HG02884 (cell line): ENCODE measurements around the gene TXNDC2.
"Not testable (repeated sequence)": the region's sequence is repeated elsewhere in the genome, so short reads cannot be mapped to it uniquely, and the experiment has no call there.

Experiments used
- ATAC-seq: cut with Tn5 transposase; IDR thresholded peaks from one replicate; pipeline ENCODE4 v1.9.1; 2021; ENCODE audit warnings: mild to moderate bottlenecking, moderate library complexity; ENCODE audit not compliant: unreplicated experiment

TXNDC2 gene

GRCh38 chr18:9885170-9886004 is at the start of gene TXNDC2:
Gene TXNDC2 (plus strand): TSS chr18:9885973. CDS start chr18:9886681, 708 bp downstream.
- no peak for ATAC-seq

GRCh38 chr18:9838144-9838877 is 47.5 kb upstream of the TXNDC2 start:
- ATAC-seq: no peak

- ATAC-seq: no peak
These were observed 46.6 kb upstream of the TXNDC2 start for GRCh38 chr18:9839211-9839610.

GRCh38 chr18:9839853-9840252 is 45.9 kb upstream of the TXNDC2 start:
- ATAC-seq: no peak

GRCh38 chr18:9841752-9842151 is 44.0 kb upstream of the TXNDC2 start:
- ATAC-seq: no peak

GRCh38 chr18:9842448-9842847 is 43.3 kb upstream of the TXNDC2 start:
- ATAC-seq: no peak

- no peak for ATAC-seq
These were observed 40.5 kb upstream of the TXNDC2 start for GRCh38 chr18:9845256-9845655.

- ATAC-seq: no peak
These were observed 39.4 kb upstream of the TXNDC2 start for GRCh38 chr18:9846162-9846925.

GRCh38 chr18:9848170-9848879 is 37.4 kb upstream of the TXNDC2 start:
- ATAC-seq: no peak

GRCh38 chr18:9849407-9850283 is 36.1 kb upstream of the TXNDC2 start:
- no peak for ATAC-seq

GRCh38 chr18:9850309-9850708 is 35.5 kb upstream of the TXNDC2 start:
- ATAC-seq: no peak

- ATAC-seq: no peak
These were observed 34.3 kb upstream of the TXNDC2 start for GRCh38 chr18:9851511-9851910.

GRCh38 chr18:9852266-9853081 is 33.3 kb upstream of the TXNDC2 start:
- ATAC-seq: no peak

GRCh38 chr18:9854801-9855676 is 30.7 kb upstream of the TXNDC2 start:
- no peak for ATAC-seq

- ATAC-seq: no peak
These were observed 30.1 kb upstream of the TXNDC2 start for GRCh38 chr18:9855681-9856080.

GRCh38 chr18:9856092-9856491 is 29.7 kb upstream of the TXNDC2 start:
- ATAC-seq: no peak

- not testable (repeated sequence) for ATAC-seq
These were observed 28.2 kb upstream of the TXNDC2 start for GRCh38 chr18:9857479-9857998.

- ATAC-seq: no peak
These were observed 27.1 kb upstream of the TXNDC2 start for GRCh38 chr18:9858642-9859041.
